PC-3 (cell line): ENCODE results near the gene TRIM24.

Experiments
- CTCF ChIP-seq: fragments of 300-600 bp; sonication (generic); conservative IDR thresholded peaks from 2 replicates; pipeline ENCODE4 v1.5.1; 2017; ENCODE audit warnings: antibody characterized with exemption, low read depth, mild to moderate bottlenecking, low read length
- EZH2phosphoT487 ChIP-seq: fragments of 300-600 bp; sonication (generic); IDR thresholded peaks from 2 replicates; pipeline ENCODE4 v1.6.1; 2018; ENCODE audit warnings: mild to moderate bottlenecking, antibody characterized with exemption, low read length, borderline replicate concordance

- TF ChIP-seq EZH2phosphoT487 (no peak), CTCF (no peak)
These were observed 162.8 kb downstream of the TRIM24 start for GRCh38 chr7:138622841-138623240.
